Measurements from ENCODE around the gene ATF6.

The ATF6 gene

GRCh38 chr1:161944381-161944780 is 178.3 kb downstream of the ATF6 start:
- no peak for DNase-seq

DNA sequence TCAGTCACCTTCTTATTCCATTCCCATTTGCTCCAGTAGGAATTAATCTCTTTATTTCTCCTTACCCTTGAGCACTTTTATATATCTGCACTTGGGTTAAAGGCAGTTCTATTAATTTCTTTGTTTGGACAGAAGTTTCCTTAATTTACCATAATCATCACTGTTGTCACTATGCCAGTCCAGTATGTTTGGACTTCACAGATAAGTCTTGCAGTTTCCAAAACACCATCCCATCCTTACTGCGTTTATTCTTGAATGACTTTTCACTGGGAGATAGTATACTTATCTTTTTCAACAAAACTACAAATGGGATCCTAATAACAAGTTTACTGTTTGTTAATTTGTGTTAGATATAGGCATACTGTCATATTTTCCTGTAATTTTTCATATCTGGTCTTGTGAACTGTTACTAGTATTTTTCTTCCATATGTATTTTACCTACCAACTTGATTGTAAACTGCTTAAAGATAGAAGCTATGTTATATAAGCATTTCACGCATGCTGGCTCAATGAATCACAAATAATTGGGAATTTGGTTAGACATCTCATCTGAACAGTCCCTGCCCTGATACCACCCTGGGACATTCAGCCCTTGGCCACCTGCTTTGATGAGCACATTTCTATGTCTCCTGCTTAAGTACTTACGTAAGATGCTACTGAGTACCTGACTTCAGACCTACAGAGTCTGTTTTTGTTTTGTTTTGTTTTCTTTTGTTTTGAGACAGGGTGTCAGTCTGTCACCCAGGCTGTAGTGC is 179.4 kb downstream of the ATF6 start:
- DNase-seq, result no peak

DNA sequence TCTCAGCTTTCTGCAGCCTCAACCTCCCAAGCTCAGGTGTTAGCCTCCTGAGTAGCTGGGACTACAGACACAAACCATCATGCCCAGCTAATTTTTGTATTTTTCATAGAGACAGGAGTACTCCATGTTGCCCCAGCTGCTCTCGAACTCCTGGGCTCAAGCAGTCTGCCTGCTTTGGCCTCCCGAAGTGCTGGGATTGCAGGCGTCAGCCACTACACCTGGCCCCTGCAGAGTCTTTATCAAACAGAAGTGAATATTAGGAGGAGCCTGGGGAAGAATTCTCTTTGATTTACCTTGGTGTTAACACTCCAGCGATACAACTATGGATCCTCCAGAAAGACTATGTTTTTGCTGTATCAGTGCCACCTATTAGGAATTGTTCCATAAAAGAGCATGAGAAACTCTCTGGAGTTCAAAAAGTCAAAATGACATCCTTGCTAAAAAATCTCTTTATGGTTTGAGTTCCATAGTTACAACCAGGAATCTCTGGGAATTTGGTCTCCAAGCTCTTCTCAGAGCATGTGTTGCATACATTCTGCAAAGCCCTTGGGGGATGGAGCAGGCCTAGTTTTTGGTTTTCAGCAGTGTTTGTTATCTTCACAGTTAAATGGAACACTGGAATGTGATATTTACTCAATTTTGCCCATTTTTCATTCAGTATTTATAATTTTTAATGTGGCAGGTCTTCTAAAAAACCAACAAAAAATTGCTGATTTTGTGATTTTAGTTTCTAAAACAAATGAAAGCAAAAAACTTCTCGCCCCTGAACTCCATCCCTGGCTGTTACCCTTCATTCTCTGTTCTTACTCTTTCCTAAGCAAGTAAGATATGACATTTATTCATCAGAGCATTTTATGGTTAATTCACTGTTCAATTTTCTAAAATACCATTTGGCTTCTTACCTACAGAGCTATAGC is 180.2 kb downstream of the ATF6 start:
- no peak for DNase-seq

- no peak for DNase-seq
These were observed 182.3 kb downstream of the ATF6 start for GRCh38 chr1:161948435-161948834.

GRCh38 chr1:161949548-161949947 is 183.4 kb downstream of the ATF6 start:
- DNase-seq, result no peak

DNA sequence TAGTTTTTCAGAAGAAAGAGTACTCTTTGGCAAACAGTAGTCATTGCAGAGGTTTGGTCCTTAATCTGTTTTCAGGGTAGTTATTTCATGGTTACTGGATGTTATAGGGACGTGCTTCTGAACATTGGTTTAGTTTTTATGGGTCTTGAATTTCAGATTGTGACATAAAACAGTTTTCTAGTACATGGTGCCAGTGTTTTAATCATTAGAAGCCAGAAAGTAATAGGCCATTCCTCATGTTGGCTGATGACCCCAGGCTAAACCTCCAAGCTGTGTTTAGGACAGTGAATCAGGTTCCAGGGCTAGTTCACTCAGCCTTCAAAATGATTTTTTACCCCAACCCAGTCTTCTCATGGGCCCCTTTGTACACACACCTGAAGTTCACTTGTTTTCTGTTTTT is 184.3 kb downstream of the ATF6 start:
- DNase-seq, result no peak

GRCh38 chr1:161951646-161952045 is 185.5 kb downstream of the ATF6 start:
- no peak for DNase-seq

GRCh38 chr1:161952607-161953172 is 186.6 kb downstream of the ATF6 start:
- no peak for DNase-seq

- no peak for DNase-seq
These were observed 187.3 kb downstream of the ATF6 start for GRCh38 chr1:161953256-161953920.

- DNase-seq, result no peak
These were observed 187.9 kb downstream of the ATF6 start for GRCh38 chr1:161954050-161954449.

DNA sequence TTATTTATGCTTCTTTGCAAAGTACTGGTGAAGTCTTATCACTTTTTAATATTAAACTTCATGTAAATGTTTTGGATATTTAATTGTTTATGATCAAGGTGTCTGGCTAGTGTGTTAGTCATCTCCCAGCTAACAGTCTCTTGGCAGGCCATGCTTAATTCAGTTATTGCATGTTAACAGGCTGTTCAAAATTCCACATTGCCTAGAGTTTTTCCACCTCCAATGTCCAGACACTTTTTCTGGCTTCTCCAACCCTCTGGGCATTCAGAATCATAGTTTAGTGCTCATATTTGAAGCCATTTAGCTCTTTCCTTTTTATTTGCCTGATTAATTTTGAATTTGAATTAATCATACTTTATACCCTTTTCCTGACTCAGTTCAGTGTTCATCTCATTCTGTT is 188.3 kb downstream of the ATF6 start:
- DNase-seq, result no peak

DNA sequence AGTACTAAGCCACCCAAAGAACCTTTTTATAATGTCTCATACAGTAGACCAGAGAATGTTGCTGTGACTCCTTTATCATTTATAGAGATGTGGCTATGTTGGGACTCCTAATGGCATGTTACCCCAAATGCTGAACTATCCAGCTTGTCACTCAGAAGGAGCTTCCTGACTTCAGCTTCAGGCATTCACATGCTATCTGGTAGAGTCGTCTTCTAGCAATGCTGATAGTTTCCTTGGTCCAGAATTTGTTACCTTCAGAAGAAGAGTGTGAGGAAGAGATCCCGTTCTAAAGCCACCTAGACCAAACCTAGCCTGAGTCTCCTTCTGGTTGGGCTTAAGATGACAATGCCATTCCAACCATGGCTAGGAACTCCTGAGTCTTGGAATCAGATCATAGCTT is 189.5 kb downstream of the ATF6 start:
- DNase-seq, result no peak

- no peak for DNase-seq
These were observed 190.0 kb downstream of the ATF6 start for GRCh38 chr1:161956097-161956496.

DNA sequence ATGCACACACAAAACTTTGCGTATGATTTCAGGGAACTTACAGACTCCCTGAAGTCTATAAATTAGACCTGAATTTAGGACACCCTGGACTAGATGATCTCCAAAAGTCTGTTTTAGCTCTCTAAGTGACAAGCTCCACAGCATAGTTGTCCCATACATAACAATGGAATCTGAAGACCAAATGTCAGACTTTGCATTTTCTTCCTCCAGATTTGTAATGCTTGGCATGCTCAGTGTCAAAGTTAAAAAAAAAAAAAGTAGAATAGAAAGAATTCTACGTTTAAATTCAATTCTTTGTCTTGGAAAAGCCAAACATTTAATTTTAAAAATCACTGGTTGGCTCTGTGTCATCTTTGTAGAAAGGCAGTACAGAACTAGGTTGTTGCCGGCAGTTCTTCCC is 190.8 kb downstream of the ATF6 start:
- DNase-seq, result no peak

- DNase-seq, result no peak
These were observed 192.3 kb downstream of the ATF6 start for GRCh38 chr1:161958425-161958824.

DNA sequence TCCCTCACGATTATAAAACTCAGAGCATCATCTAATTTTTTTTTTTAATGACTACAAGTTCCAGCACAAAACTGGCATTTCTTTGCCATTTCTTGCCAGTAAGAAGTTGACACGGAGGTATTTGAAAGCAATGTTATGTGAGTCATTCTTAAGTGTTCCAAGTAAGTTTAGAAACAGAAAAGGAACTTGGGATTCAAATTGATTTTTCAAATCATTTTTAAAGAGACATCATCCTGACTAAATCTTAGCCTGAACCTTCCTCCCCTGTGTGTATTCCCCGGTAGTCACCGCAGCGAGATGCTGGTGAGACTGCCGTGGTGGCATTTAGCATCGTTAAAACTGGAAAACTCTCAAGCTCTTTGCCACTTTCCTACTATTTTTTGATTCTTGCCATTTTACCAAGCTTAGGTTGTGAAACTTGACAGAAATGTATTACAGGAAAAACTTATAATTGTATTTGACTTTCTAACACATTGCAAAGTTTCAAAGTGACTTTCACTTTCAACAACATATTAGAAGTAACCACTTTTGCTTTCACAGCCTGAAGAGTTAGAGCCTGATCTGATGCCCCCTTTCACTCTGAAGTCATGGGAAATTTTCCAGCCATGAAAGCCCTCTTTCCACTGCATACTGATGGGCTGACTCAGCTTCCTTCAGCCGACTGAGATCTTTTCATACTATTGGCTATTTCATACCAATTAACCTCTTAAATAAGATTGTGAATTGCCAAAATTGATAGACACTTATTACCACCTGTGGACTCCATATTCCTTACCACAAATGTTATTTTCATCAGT is 196.2 kb downstream of the ATF6 start:
- DNase-seq, result no peak

DNA sequence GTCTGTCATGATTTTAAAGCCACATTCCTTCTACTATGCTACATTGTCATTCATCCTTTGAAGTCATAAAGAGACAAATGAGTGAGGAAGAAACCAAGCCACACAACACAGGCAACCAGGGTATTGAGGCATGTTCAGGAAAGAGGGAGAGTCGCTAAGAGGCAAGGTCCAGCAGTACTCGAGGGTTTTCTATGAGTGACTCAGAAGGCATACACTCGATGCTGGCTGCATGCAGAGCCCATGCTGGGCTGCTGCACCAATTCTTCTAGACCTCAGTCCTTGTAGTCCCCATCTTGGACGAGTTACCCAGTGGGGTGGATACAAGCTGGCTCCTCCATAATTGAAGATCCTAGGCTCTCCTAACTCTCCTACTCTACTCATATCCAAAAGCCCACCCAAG is 199.9 kb downstream of the ATF6 start:
- no peak for DNase-seq

- DNase-seq, result no peak
These were observed 203.9 kb downstream of the ATF6 start for GRCh38 chr1:161970036-161970435.

DNA sequence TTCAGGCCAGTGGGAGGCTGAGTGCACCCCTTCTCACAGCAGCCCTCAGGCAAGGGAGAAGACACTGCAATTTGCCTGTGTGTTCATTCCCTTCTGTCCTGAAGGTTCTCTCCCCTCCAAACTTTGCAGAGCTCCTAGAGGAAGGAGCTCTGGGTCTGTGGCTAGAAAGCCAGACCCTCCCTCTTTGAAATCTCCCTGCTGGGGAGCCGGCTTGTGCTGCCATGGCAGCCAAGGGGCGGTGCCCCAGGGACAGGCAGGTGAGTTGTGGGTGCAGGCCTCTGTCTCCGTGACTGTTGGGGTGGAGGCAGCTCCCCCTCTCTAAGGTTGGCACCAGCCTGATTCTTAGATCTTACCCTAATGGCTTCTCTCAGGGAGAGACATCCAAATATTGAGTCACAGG is 204.5 kb downstream of the ATF6 start:
- no peak for DNase-seq

DNA sequence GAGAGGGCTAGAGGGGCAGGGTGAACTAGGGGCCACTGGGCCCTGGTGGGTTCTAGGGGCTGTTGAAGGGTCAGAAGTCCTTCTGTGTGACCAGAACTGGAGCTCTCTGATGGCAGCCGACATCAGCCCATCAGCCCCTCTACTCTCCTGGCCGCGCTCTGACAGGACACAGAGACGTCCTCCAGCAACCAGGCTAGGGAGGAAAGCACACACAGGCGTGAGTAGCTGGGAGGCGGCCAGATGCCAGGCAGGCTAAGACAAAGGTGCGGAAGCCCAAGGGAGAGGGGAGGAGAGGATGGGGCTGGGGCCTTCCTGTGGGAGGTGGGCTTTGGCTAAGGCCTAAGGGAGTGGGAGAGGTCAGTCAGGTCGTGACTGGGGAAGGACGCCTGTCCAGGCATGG is 206.7 kb downstream of the ATF6 start:
- no peak for DNase-seq

DNA sequence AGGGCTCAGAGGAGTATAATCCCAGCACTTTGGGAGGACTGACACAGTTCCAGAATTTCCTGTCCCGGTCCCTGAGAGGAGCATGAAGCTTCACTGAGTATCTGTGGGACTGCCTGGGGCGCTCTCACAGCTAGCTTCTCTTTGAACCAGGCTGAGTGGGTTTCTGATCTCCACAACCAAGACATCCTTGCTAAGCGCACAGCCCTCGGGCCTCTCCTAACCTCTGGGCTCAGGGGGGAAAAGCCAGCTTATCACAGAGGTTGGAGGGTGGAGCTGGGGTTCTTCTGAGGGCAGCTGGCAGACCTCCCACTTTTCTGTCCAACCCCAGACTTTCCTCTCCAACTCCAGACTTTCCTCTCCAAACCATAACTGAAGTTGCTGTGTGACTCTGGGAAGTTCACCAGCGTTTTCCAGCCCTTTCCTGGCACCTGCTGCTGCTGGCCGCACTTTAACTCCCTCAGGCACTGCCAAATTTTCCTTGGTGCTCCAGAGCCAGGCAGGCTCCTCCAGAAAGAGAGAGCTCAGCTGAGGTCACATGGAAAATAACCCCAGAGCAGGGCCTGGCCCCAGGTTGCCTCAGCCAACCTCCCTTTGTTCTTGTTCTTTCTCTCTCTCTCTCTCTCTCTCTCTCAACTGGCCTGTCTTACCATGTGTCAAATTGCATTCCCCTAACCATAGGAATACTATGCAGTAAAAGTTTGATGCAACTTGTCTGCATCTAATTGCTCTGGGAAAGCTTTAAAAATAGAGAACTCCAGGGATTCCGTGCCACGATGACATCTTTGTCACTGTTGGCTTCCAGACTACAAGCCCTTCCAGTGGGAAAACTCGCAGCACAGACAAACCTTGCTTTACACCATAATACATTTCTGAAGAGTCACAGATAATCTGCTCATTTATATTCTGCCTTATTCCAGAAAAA is 208.1 kb downstream of the ATF6 start:
- no peak for DNase-seq
